GM12878 (cell line): ENCODE data around the gene UBQLN4. TPM values are rescaled to one million over a fixed set of nuclear protein-coding genes. Genes with fewer than 3 reads are reported as not detected.

ENCODE experiments used
- ATF2 ChIP-seq: IDR thresholded peaks from 2 replicates; pipeline ENCODE4 v1.6.1; 2012; ENCODE audit warnings: low read length, inconsistent platforms
- BACH1 ChIP-seq: fragments of 450-650 bp; IDR thresholded peaks from 2 replicates; pipeline ENCODE4 v1.6.1; 2017; ENCODE audit warnings: mild to moderate bottlenecking, borderline replicate concordance
- CBX3 ChIP-seq: fragments of 200-600 bp; sonication (generic); IDR thresholded peaks from 2 replicates; pipeline ENCODE4 v1.6.1; 2016; ENCODE audit warnings: low read depth, borderline replicate concordance
- DPF2 ChIP-seq: fragments of 450-650 bp; IDR thresholded peaks from 2 replicates; pipeline ENCODE4 v1.6.1; 2017; ENCODE audit warnings: mild to moderate bottlenecking
- E4F1 ChIP-seq: fragments of 450-650 bp; IDR thresholded peaks from 2 replicates; pipeline ENCODE4 v1.6.1; 2018; ENCODE audit warnings: borderline replicate concordance, mild to moderate bottlenecking; ENCODE audit not compliant: partially characterized antibody
- EED ChIP-seq: sonication (generic); IDR thresholded peaks from 2 replicates; pipeline ENCODE4 v1.6.1; 2016; ENCODE audit warnings: antibody characterized with exemption, low read depth
- ELK1 ChIP-seq: IDR thresholded peaks from 2 replicates; pipeline ENCODE4 v1.6.1; 2012; ENCODE audit warnings: low read depth, low read length, improper control_type of control experiment
- EZH2 ChIP-seq: IDR thresholded peaks from 2 replicates; pipeline ENCODE4 v1.6.1; 2012; ENCODE audit warnings: low read depth, mild to moderate bottlenecking, control low read depth, inconsistent platforms, low read length, borderline replicate concordance; ENCODE audit not compliant: control insufficient read depth
- IKZF2 ChIP-seq, 2 experiments: fragments of 450-650 bp; IDR thresholded peaks; 2 replicates each; pipeline ENCODE4 v1.6.1; 2017; ENCODE audit warnings: mild to moderate bottlenecking in 2 of 2, moderate library complexity in 2 of 2
- KLF5 ChIP-seq: fragments of 450-650 bp; IDR thresholded peaks from 2 replicates; pipeline ENCODE4 v1.6.1; 2014; ENCODE audit warnings: mild to moderate bottlenecking; ENCODE audit not compliant: partially characterized antibody
- MEF2A ChIP-seq: IDR thresholded peaks from 2 replicates; pipeline ENCODE4 v1.6.1; 2011; ENCODE audit warnings: low read depth, mild to moderate bottlenecking, low read length, moderate library complexity; ENCODE audit not compliant: insufficient read depth
- MTA2 ChIP-seq: fragments of 450-650 bp; IDR thresholded peaks from 2 replicates; pipeline ENCODE4 v1.6.1; 2016; ENCODE audit warnings: low read depth, mild to moderate bottlenecking, moderate library complexity
- PAX5 ChIP-seq: IDR thresholded peaks from 2 replicates; pipeline ENCODE4 v1.6.1; 2011; ENCODE audit warnings: low read depth, low read length, borderline replicate concordance
- POLR2A ChIP-seq: IDR thresholded peaks from 2 replicates; pipeline ENCODE4 v1.6.1; 2011; ENCODE audit warnings: low read depth, mild to moderate bottlenecking, low read length
- RELA ChIP-seq: fragments of 450-650 bp; IDR thresholded peaks from 2 replicates; pipeline ENCODE4 v1.8.0; 2014; ENCODE audit warnings: borderline replicate concordance; ENCODE audit not compliant: partially characterized antibody
- SIN3A ChIP-seq: IDR thresholded peaks from 2 replicates; pipeline ENCODE4 v1.6.1; 2012; ENCODE audit warnings: low read depth, low read length, improper control_type of control experiment
- SMAD5 ChIP-seq: IDR thresholded peaks from 2 replicates; pipeline ENCODE4 v1.6.1; 2016; ENCODE audit warnings: antibody characterized with exemption, low read depth
- SMARCA5 ChIP-seq: fragments of 450-650 bp; IDR thresholded peaks from 2 replicates; pipeline ENCODE4 v1.6.1; 2017; ENCODE audit warnings: mild to moderate bottlenecking
- STAT1 ChIP-seq: fragments of 450-650 bp; conservative IDR thresholded peaks from 2 replicates; pipeline ENCODE4 v1.6.1; 2014; ENCODE audit warnings: antibody characterized with exemption, mild to moderate bottlenecking
- TBL1XR1 ChIP-seq: IDR thresholded peaks from 2 replicates; pipeline ENCODE4 v1.6.1; 2012; ENCODE audit warnings: low read depth, low read length, improper control_type of control experiment
- TCF12 ChIP-seq: IDR thresholded peaks from 2 replicates; pipeline ENCODE4 v1.6.1; 2011; ENCODE audit warnings: low read depth, mild to moderate bottlenecking, low read length
- TCF3 ChIP-seq: IDR thresholded peaks from 2 replicates; pipeline ENCODE4 v1.6.1; 2012; ENCODE audit warnings: low read depth, mild to moderate bottlenecking, low read length, borderline replicate concordance; ENCODE audit not compliant: insufficient read depth
- ZBTB4 ChIP-seq: fragments of 450-650 bp; formaldehyde crosslinking; IDR thresholded peaks from 2 replicates; pipeline ENCODE4 v1.4.0; 2022; ENCODE audit warnings: mild to moderate bottlenecking, moderate library complexity
- polyA plus RNA-seq, 11 experiments: library from polyadenylated mRNA; depleted of rRNA in 4 of 11; unstranded in 6 of 11; stranded (reverse) in 5 of 11; fragments of >200 nt; fragmentation: Nextera tagmentation in 4 of 11; fragmentation: Illumina TruSeq in 1 of 11; extraction: Ambion mirVana in 4 of 11; extraction: Trizol in 1 of 11; gene quantifications; 1 replicate in 1 of 11; 2 replicates in 10 of 11; pipeline versions ENCODE4 v1.2.1 to v1.2.3, GENCODE V29; 2011 to 2016; ENCODE audit warnings: inconsistent platforms in 2 of 11, missing spikeins in 2 of 11, low read depth in 1 of 11
- total RNA-seq, 4 experiments: library from RNA; depleted of rRNA in 3 of 4; stranded (reverse); fragments of >200 nt in 3 of 4; fragmentation: Illumina TruSeq in 1 of 4; extraction: Trizol in 1 of 4; gene quantifications; 2 replicates each; pipeline versions ENCODE4 v1.2.1 to v1.2.3, GENCODE V29; 2013 to 2021

UBQLN4 gene
- total and polyA plus RNA-seq, 10 of the 15 experiments (the other 5 are each of a cell fraction or from before 2014, with no cell fraction given), result 10.0 to 44.6 (median 19.7) TPM

GRCh38 chr1:156097499-156098178, 44.0 kb upstream of the UBQLN4 start (continued):
- TF ChIP-seq SIN3A, result no peak
- TF ChIP-seq ATF2, result no peak
- no peak for TF ChIP-seq EZH2
- TF ChIP-seq STAT1, result no peak
- TF ChIP-seq SMARCA5, result 0 out of 2 replicates have a peak, but pooled peaks have one; percentile 62
- peak; percentile 68 for TF ChIP-seq MTA2
- peak; percentile 92 for TF ChIP-seq PAX5
- TF ChIP-seq IKZF2 (IDR thresholded peaks at IDR 0.05), result peak; percentile 77
- 0 out of 2 replicates have a peak, but pooled peaks have one; percentile 41 for TF ChIP-seq TCF3
- TF ChIP-seq RELA, result peak; percentile 90
- TF ChIP-seq ELK1, result no peak
- peak; percentile 35; the same call in 1 of the 2 replicates for TF ChIP-seq DPF2
- peak; percentile 65; the same call in 1 of the 2 replicates for TF ChIP-seq TBL1XR1
- no peak for TF ChIP-seq POLR2A
- no peak for TF ChIP-seq SMAD5
- no peak for TF ChIP-seq CBX3
- TF ChIP-seq KLF5, result peak; percentile 11
- peak; percentile 18 for TF ChIP-seq BACH1
- peak; percentile 81; the same call in 1 of the 2 replicates for TF ChIP-seq TCF12
- TF ChIP-seq EED, result peak; percentile 94
- TF ChIP-seq ZBTB4 (CRISPR knock-in tag), result no peak
- 0 out of 2 replicates have a peak, but pooled peaks have one; percentile 30 for TF ChIP-seq MEF2A
- TF ChIP-seq E4F1, result no peak
